Measurements from ENCODE around the gene MINK1.

The MINK1 gene

GRCh38 chr17:4932756-4933155, 99.6 kb downstream of the MINK1 start:
- DNase-seq (ENCODE audit: low read depth, low spot score) = no peak

GRCh38 chr17:4933646-4934045, 100.5 kb downstream of the MINK1 start:
- DNase-seq (ENCODE audit: low read depth, low spot score) = no peak

- no peak for DNase-seq (ENCODE audit: low read depth, low spot score)
Observed at GRCh38 chr17:4934173-4934979, 101.2 kb downstream of the MINK1 start.

- no peak for DNase-seq (ENCODE audit: low read depth, low spot score)
Observed at GRCh38 chr17:4935650-4936049, 102.5 kb downstream of the MINK1 start.

GRCh38 chr17:4936436-4936835, 103.3 kb downstream of the MINK1 start:
- no peak for DNase-seq (ENCODE audit: low read depth, low spot score)

GRCh38 chr17:4937553-4937952, 104.4 kb downstream of the MINK1 start:
- no peak for DNase-seq (ENCODE audit: low read depth, low spot score)

GRCh38 chr17:4938069-4938491, 104.9 kb downstream of the MINK1 start:
- DNase-seq (ENCODE audit: low read depth, low spot score) = no peak

- DNase-seq (ENCODE audit: low read depth, low spot score) = no peak
Observed at GRCh38 chr17:4938688-4939545, 105.8 kb downstream of the MINK1 start.

GRCh38 chr17:4939546-4939795, 106.3 kb downstream of the MINK1 start:
- no peak for DNase-seq (ENCODE audit: low read depth, low spot score)

GRCh38 chr17:4939796-4940554, 106.8 kb downstream of the MINK1 start, which contains the start of the genes RNF167 and SLC25A11:
Gene RNF167 (plus strand): TSS chr17:4940268. CDS start chr17:4940910, 642 bp downstream.
Gene SLC25A11 (minus strand): TSS chr17:4940046. CDS start chr17:4939910, 136 bp downstream.
- peak; percentile 94 for DNase-seq (ENCODE audit: low read depth, low spot score)

GRCh38 chr17:4940555-4941318, 107.6 kb downstream of the MINK1 start:
- DNase-seq (ENCODE audit: low read depth, low spot score) = no peak

- DNase-seq (ENCODE audit: low read depth, low spot score) = no peak
Observed at GRCh38 chr17:4941319-4941610, 108.1 kb downstream of the MINK1 start.

GRCh38 chr17:4942760-4943508, 109.8 kb downstream of the MINK1 start:
- DNase-seq (ENCODE audit: low read depth, low spot score) = no peak

- no peak for DNase-seq (ENCODE audit: low read depth, low spot score)
Observed at GRCh38 chr17:4944163-4944553, 111.0 kb downstream of the MINK1 start.

GRCh38 chr17:4944554-4945175, 111.5 kb downstream of the MINK1 start:
- no peak for DNase-seq (ENCODE audit: low read depth, low spot score)

- peak; percentile 73 for DNase-seq (ENCODE audit: low read depth, low spot score)
Observed at GRCh38 chr17:4945176-4945943, 112.2 kb downstream of the MINK1 start.

- DNase-seq (ENCODE audit: low read depth, low spot score) = no peak
Observed at GRCh38 chr17:4945944-4946280, 112.8 kb downstream of the MINK1 start.

- DNase-seq (ENCODE audit: low read depth, low spot score) = no peak
Observed at GRCh38 chr17:4946312-4946976, 113.3 kb downstream of the MINK1 start.

GRCh38 chr17:4947010-4947410, 113.9 kb downstream of the MINK1 start:
- DNase-seq (ENCODE audit: low read depth, low spot score) = no peak

All from activated naive CD8-positive, alpha-beta T cell treated with anti-CD3 and anti-CD28 coated beads, Interleukin-2, amount 50 U/mL, for 16 hours (primary cell).